Measurements from ENCODE around the gene RRP7A.
A peak's percentile ranks its signal among the peaks of the same experiment; 100 is the strongest.
"Not testable (repeated sequence)": the region's sequence is repeated elsewhere in the genome, so short reads cannot be mapped to it uniquely, and the experiment has no call there.

RRP7A gene

GRCh38 chr22:42549331-42550060 is 29.9 kb upstream of the RRP7A start:
- DNase-seq (ENCODE audit: low read depth in 1 of 2, low spot score in 1 of 2): no peak
- TF ChIP-seq JUND (IDR thresholded peaks at IDR 0.05; ENCODE audit: low read depth): no peak
- in situ Hi-C loops (cut with HindIII; ENCODE audit: low pct_unique_long_range_greater_than_20kb, low sequenced_read_pairs): no loop called here

GRCh38 chr22:42548597-42549330 is 29.2 kb upstream of the RRP7A start:
- in situ Hi-C loops (cut with HindIII; ENCODE audit: low pct_unique_long_range_greater_than_20kb, low sequenced_read_pairs): no loop called here
- no peak for TF ChIP-seq JUND (IDR thresholded peaks at IDR 0.05; ENCODE audit: low read depth)
- no peak for DNase-seq (ENCODE audit: low read depth in 1 of 2, low spot score in 1 of 2)

GRCh38 chr22:42548126-42548525 is 28.5 kb upstream of the RRP7A start:
- in situ Hi-C loops (cut with HindIII; ENCODE audit: low pct_unique_long_range_greater_than_20kb, low sequenced_read_pairs); DNase-seq (ENCODE audit: low read depth in 1 of 2, low spot score in 1 of 2): not testable (repeated sequence)

- no peak for DNase-seq (ENCODE audit: low read depth in 1 of 2, low spot score in 1 of 2)
- no peak for TF ChIP-seq JUND (IDR thresholded peaks at IDR 0.05; ENCODE audit: low read depth)
- in situ Hi-C loops (cut with HindIII; ENCODE audit: low pct_unique_long_range_greater_than_20kb, low sequenced_read_pairs): no loop called here
These were observed 28.0 kb upstream of the RRP7A start for GRCh38 chr22:42547562-42547961.

GRCh38 chr22:42544686-42545085 is 25.1 kb upstream of the RRP7A start:
- no peak for DNase-seq (ENCODE audit: low read depth in 1 of 2, low spot score in 1 of 2)

GRCh38 chr22:42539236-42539771 is 19.7 kb upstream of the RRP7A start:
- peak in 1 of 2 experiments; percentile 67 for DNase-seq (ENCODE audit: low read depth in 1 of 2, low spot score in 1 of 2)
- in situ Hi-C loops (cut with HindIII; ENCODE audit: low pct_unique_long_range_greater_than_20kb, low sequenced_read_pairs): not testable (repeated sequence)

More at GRCh38 chr22:42544686-42545085, 25.1 kb upstream of the RRP7A start:
- in situ Hi-C loops (cut with HindIII; ENCODE audit: low pct_unique_long_range_greater_than_20kb, low sequenced_read_pairs): no loop called here
- TF ChIP-seq JUND (IDR thresholded peaks at IDR 0.05; ENCODE audit: low read depth): no peak

- peak in 1 of 2 experiments; percentile 51 for DNase-seq (ENCODE audit: low read depth in 1 of 2, low spot score in 1 of 2)
- in situ Hi-C loops (cut with HindIII; ENCODE audit: low pct_unique_long_range_greater_than_20kb, low sequenced_read_pairs): not testable (repeated sequence)
- TF ChIP-seq JUND (IDR thresholded peaks at IDR 0.05; ENCODE audit: low read depth): peak; percentile 20; the same call in 1 of the 2 replicates
These were observed 17.7 kb upstream of the RRP7A start for GRCh38 chr22:42537199-42537831.

- DNase-seq (ENCODE audit: low read depth in 1 of 2, low spot score in 1 of 2); in situ Hi-C loops (cut with HindIII; ENCODE audit: low pct_unique_long_range_greater_than_20kb, low sequenced_read_pairs): not testable (repeated sequence)
These were observed 17.0 kb upstream of the RRP7A start for GRCh38 chr22:42536634-42537033.

- TF ChIP-seq JUND (IDR thresholded peaks at IDR 0.05; ENCODE audit: low read depth): no peak
- DNase-seq (ENCODE audit: low read depth in 1 of 2, low spot score in 1 of 2): no peak
- in situ Hi-C loops (cut with HindIII; ENCODE audit: low pct_unique_long_range_greater_than_20kb, low sequenced_read_pairs): no loop called here
These were observed 16.6 kb upstream of the RRP7A start for GRCh38 chr22:42536166-42536565.

GRCh38 chr22:42535082-42535731 is 15.6 kb upstream of the RRP7A start:
- DNase-seq (ENCODE audit: low read depth in 1 of 2, low spot score in 1 of 2); in situ Hi-C loops (cut with HindIII; ENCODE audit: low pct_unique_long_range_greater_than_20kb, low sequenced_read_pairs): not testable (repeated sequence)

GRCh38 chr22:42533638-42533977 is 14.0 kb upstream of the RRP7A start:
- in situ Hi-C loops (cut with HindIII; ENCODE audit: low pct_unique_long_range_greater_than_20kb, low sequenced_read_pairs): no loop called here
- DNase-seq (ENCODE audit: low read depth in 1 of 2, low spot score in 1 of 2): no peak

GRCh38 chr22:42531401-42532084 is 11.9 kb upstream of the RRP7A start:
- DNase-seq (ENCODE audit: low read depth in 1 of 2, low spot score in 1 of 2); in situ Hi-C loops (cut with HindIII; ENCODE audit: low pct_unique_long_range_greater_than_20kb, low sequenced_read_pairs): not testable (repeated sequence)

More at GRCh38 chr22:42533638-42533977, 14.0 kb upstream of the RRP7A start:
- TF ChIP-seq JUND (IDR thresholded peaks at IDR 0.05; ENCODE audit: low read depth): no peak

- in situ Hi-C loops (cut with HindIII; ENCODE audit: low pct_unique_long_range_greater_than_20kb, low sequenced_read_pairs): not testable (repeated sequence)
These were observed 9.8 kb upstream of the RRP7A start for GRCh38 chr22:42529435-42529834.

More at GRCh38 chr22:42529435-42529834, 9.8 kb upstream of the RRP7A start:
- DNase-seq (ENCODE audit: low read depth in 1 of 2, low spot score in 1 of 2): peak in 1 of 2 experiments; percentile 81

Measured in T47D (cell line).